K562 (cell line): ENCODE results near the gene FAM89B. TPM values are rescaled to one million over a fixed set of nuclear protein-coding genes. Genes with fewer than 3 reads are reported as not detected.
A peak's percentile ranks its signal among the peaks of the same experiment; 100 is the strongest.

Experiments
- ATAC-seq: fragments of 200-7000 bp; cut with Tn5 transposase; 3 replicates; pipeline ENCODE4 v1.9.1; 2020; ENCODE audit warnings: moderate library complexity
- BruUV-seq: library from RNA; stranded (reverse); fragments of 400-500 nt; replicated peaks from 2 replicates; lab custom pipeline; 2021; lab: Mats Ljungman, UMichigan
- CTCF ChIA-PET: fragments of 300-600 bp; formaldehyde crosslinking; extraction: SDS; loops from one replicate; lab custom pipeline; 2021; ENCODE audit warnings: low intra/inter-chr PET ratio; lab: Yijun Ruan, JAX
- POLR2A ChIA-PET: fragments of 300-600, 350-650 bp; sonication (Branson Sonifier 250); formaldehyde crosslinking; extraction: SDS; loops from one replicate; lab custom pipeline; 2021; ENCODE audit warnings: antibody characterized with exemption, inconsistent platforms; lab: Yijun Ruan, JAX
- DNase-seq, 4 experiments: peaks; one replicate each; pipeline versions ENCODE4 v3.0.0 to v3.0.0-alpha.2; 2011 to 2018; ENCODE audit warnings: low spot score in 3 of 4, mixed read lengths in 3 of 4; ENCODE audit errors: extremely low read depth in 1 of 4
- FAIRE-seq: peaks from 2 replicates; lab custom pipeline; 2011; peaks lifted over from hg19 to GRCh38; lab: Jason Lieb, UNC
- H2AFZ ChIP-seq: 2 replicates; pipeline ENCODE4 v1.6.0; 2011; ENCODE audit warnings: low read depth, low read length, control low read depth, inconsistent platforms
- H3K27ac ChIP-seq: fragments of 200-600 bp; 3 replicates; pipeline ENCODE4 v1.8.0; 2011; ENCODE audit warnings: low read depth, mild to moderate bottlenecking, control low read depth, inconsistent platforms, low read length, moderate library complexity, mixed read lengths; ENCODE audit errors: extremely low read depth
- H3K27me3 ChIP-seq, 2 experiments: fragments of 300-600 bp in 1 of 2; 2 replicates in 1 of 2; 3 replicates in 1 of 2; pipeline versions ENCODE4 v1.6.0 to v1.8.0; 2011; ENCODE audit warnings: inconsistent platforms in 2 of 2, low read length in 2 of 2, mild to moderate bottlenecking in 1 of 2, mixed read lengths in 1 of 2, moderate library complexity in 1 of 2; ENCODE audit not compliant: control insufficient read depth in 2 of 2, insufficient read depth in 2 of 2
- H3K36me3 ChIP-seq: fragments of 300-600 bp; 3 replicates; pipeline ENCODE4 v1.8.0; 2011; ENCODE audit warnings: mild to moderate bottlenecking, low read length, inconsistent platforms; ENCODE audit not compliant: control insufficient read depth, insufficient read depth
- H3K4me1 ChIP-seq, 2 experiments: fragments of 200-600 bp in 1 of 2; replicated peaks in 1 of 2; 2 replicates in 1 of 2; 3 replicates in 1 of 2; pipeline versions ENCODE4 v1.5.1 to v1.8.0; 2011; ENCODE audit warnings: inconsistent platforms in 2 of 2, low read length in 2 of 2, mild to moderate bottlenecking in 1 of 2, mixed read lengths in 1 of 2, moderate library complexity in 1 of 2; ENCODE audit not compliant: control insufficient read depth in 2 of 2, insufficient read depth in 2 of 2
- H3K4me2 ChIP-seq: 2 replicates; pipeline ENCODE4 v1.6.1; 2011; ENCODE audit warnings: low read length, control low read depth, inconsistent platforms, mixed read lengths; ENCODE audit not compliant: insufficient read depth
- H3K4me3 ChIP-seq: fragments of 200-600 bp; sonication (generic), shearing (Covaris generic); 2 replicates; pipeline ENCODE4 v1.5.1; 2016; ENCODE audit warnings: control low read depth, inconsistent platforms
- H3K79me2 ChIP-seq: fragments of 200-600 bp; 3 replicates; pipeline ENCODE4 v1.8.0; 2011; ENCODE audit warnings: low read length, inconsistent platforms; ENCODE audit not compliant: control insufficient read depth, insufficient read depth
- H3K9ac ChIP-seq, 2 experiments: 2 replicates each; pipeline versions ENCODE4 v1.6.0 to v1.6.1; 2011; ENCODE audit warnings: low read depth in 2 of 2, low read length in 2 of 2, control low read depth in 1 of 2, inconsistent platforms in 1 of 2, mild to moderate bottlenecking in 1 of 2, mixed read lengths in 1 of 2; ENCODE audit not compliant: insufficient read depth in 1 of 2
- H3K9me1 ChIP-seq: one replicate; pipeline ENCODE4 v1.6.0; 2011; ENCODE audit warnings: inconsistent platforms, mild to moderate bottlenecking, low read length, moderate library complexity; ENCODE audit not compliant: control insufficient read depth, insufficient read depth
- H3K9me3 ChIP-seq: replicated peaks from 2 replicates; pipeline ENCODE4 v1.5.1; 2011; ENCODE audit warnings: low read depth, low read length, inconsistent platforms; ENCODE audit not compliant: control insufficient read depth, insufficient read depth
- H4K20me1 ChIP-seq: replicated peaks from 2 replicates; pipeline ENCODE4 v1.6.1; 2011; ENCODE audit warnings: low read length, inconsistent platforms, mixed read lengths; ENCODE audit not compliant: control insufficient read depth, insufficient read depth
- BDP1 ChIP-seq: IDR thresholded peaks from 3 replicates; pipeline ENCODE4 v1.6.1; 2011; ENCODE audit not compliant: insufficient read length, insufficient read depth
- CTCFL ChIP-seq: IDR thresholded peaks from 2 replicates; pipeline ENCODE4 v1.6.1; 2011; ENCODE audit warnings: borderline replicate concordance, low read depth, mild to moderate bottlenecking, moderate library complexity, low read length; ENCODE audit not compliant: insufficient read depth, poor library complexity, severe bottlenecking
- ERF ChIP-seq: fragments of 450-650 bp; formaldehyde crosslinking; IDR thresholded peaks from 2 replicates; pipeline ENCODE4 v1.4.0; 2020; ENCODE audit warnings: mild to moderate bottlenecking, mixed read lengths
- HMG20A ChIP-seq: fragments of 450-650 bp; formaldehyde crosslinking; conservative IDR thresholded peaks from 2 replicates; pipeline ENCODE4 v1.4.0; 2020; ENCODE audit warnings: mild to moderate bottlenecking, mixed read lengths
- IRF1 ChIP-seq: sonication (generic); formaldehyde crosslinking; IDR thresholded peaks from 2 replicates; pipeline ENCODE4 v1.8.0; 2022; ENCODE audit warnings: missing genetic modification reagents, mild to moderate bottlenecking, borderline replicate concordance
- MYBL2 ChIP-seq, 2 experiments: fragments of 450-650 bp in 1 of 2; sonication (generic) in 1 of 2; formaldehyde crosslinking in 1 of 2; IDR thresholded peaks; 2 replicates each; pipeline versions ENCODE4 v1.6.1 to v1.8.1; 2017 to 2022; ENCODE audit warnings: borderline replicate concordance in 1 of 2, inconsistent platforms in 1 of 2, low read depth in 1 of 2, mild to moderate bottlenecking in 1 of 2, missing genetic modification reagents in 1 of 2, moderate library complexity in 1 of 2
- POLR2A ChIP-seq: fragments of 450-650 bp; conservative IDR thresholded peaks from 2 replicates; pipeline ENCODE4 v1.6.1; 2016
- SOX6 ChIP-seq: fragments of 450-650 bp; IDR thresholded peaks from 2 replicates; pipeline ENCODE4 v1.6.1; 2014; ENCODE audit warnings: mild to moderate bottlenecking
- TARDBP ChIP-seq: fragments of 450-650 bp; IDR thresholded peaks from 2 replicates; pipeline ENCODE4 v1.6.1; 2016
- ZNF316 ChIP-seq: fragments of 450-650 bp; IDR thresholded peaks from 2 replicates; pipeline ENCODE4 v1.6.1; 2016
- ZNF655 ChIP-seq: fragments of 250-450 bp; sonication (Bioruptor Pico); IDR thresholded peaks from 2 replicates; pipeline ENCODE4 v1.5.0; 2021
- WGBS: fragments of 100-300 bp; shearing (Covaris generic); methylation state at CpG from one replicate; pipeline ENCODE4 v1.1.6; 2016; ENCODE audit warnings: low coverage, mixed read lengths; ENCODE audit not compliant: insufficient coverage; ENCODE audit errors: missing lambda C conversion rate; 5-methylcytosine and 5-hydroxymethylcytosine counted together
- in situ Hi-C: fragments of 300-500 bp; cut with MboI; formaldehyde crosslinking; loops from 4 replicates; pipeline ENCODE4 v1.15.0; 2018; ENCODE audit warnings: inconsistent platforms, mixed read lengths
- intact Hi-C: fragments of 100-400 bp; cut with micrococcal nuclease; formaldehyde crosslinking; loops from 2 replicates; pipeline ENCODE4 v1.14.2; 2022
- polyA plus RNA-seq, 8 experiments: library from polyadenylated mRNA; depleted of rRNA in 4 of 8; stranded (reverse) in 5 of 8; unstranded in 3 of 8; fragments of >200 nt; fragmentation: Nextera tagmentation in 2 of 8; fragmentation: Illumina TruSeq in 1 of 8; extraction: Ambion mirVana in 2 of 8; extraction: Trizol in 1 of 8; gene quantifications; 2 replicates each; pipeline versions ENCODE4 v1.2.1 to v1.2.3, GENCODE V29; 2011 to 2014; ENCODE audit warnings: inconsistent platforms in 1 of 8, missing spikeins in 1 of 8
- total RNA-seq, 7 experiments: library from RNA; depleted of rRNA in 6 of 7; stranded (reverse); fragments of >200 nt in 6 of 7; fragmentation: Illumina TruSeq in 2 of 7; extraction: Trizol in 2 of 7; gene quantifications; 2 replicates each; pipeline versions ENCODE4 v1.2.1 to v1.2.3, GENCODE V29; 2011 to 2021; ENCODE audit warnings: low replicate concordance in 1 of 7
- TF ChIP-seq, protein P1 (sequence below): sonication (generic); formaldehyde crosslinking; IDR thresholded peaks from 2 replicates; pipeline ENCODE4 v1.8.0; 2022; ENCODE audit warnings: mild to moderate bottlenecking, missing genetic modification reagents
- TF ChIP-seq, protein P2 (sequence below): fragments of 250-450 bp; sonication (Bioruptor Pico); IDR thresholded peaks from 2 replicates; pipeline ENCODE4 v1.9.0; 2021; ENCODE audit warnings: mild to moderate bottlenecking, inconsistent platforms

The FAM89B gene
- total and polyA plus RNA-seq, 9 of the 15 experiments (the other 6 are each of a cell fraction or from before 2014, with no cell fraction given): 0.32 to 27.6 (median 11.9) TPM

DNA sequence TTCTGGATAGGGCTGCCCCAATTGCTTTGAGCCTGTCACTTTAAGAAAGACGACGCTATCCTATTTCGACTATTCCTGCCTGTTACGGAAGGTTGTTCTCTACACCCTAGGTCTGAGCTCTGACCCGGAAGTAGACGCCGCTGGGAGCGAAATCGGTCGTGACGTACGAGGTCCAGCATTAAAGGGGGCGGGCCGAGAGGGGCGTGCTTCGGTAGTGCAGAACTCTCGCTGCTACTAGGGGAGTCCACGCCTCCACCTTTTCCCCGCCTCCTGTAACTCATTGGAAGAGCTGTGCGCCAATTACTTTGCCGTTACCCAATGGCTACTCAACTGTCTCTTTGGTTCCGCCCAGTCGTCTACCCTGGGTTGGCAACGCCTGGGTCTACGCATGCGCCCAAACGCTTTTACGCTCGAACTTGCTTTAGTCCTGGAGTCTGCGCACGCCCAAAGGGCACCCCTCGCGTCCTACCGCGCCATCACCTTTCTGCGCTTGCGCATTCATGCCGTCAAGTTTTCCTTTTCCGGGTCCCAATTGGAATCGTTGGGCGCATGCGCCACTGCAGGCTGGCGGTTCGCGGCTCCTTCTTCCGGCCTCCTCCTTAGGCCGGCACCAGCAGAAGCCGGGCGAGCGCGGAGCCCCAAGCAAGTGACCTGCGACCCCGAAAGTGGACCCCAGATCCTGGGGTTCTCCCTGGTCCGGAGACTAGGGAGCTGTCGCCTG is 43.1 kb downstream of the FAM89B start, which contains the start of gene PCNX3:
PCNX3 (plus strand) TSS at position 548 of the 721 bp plus-strand sequence. CDS start 536 bp downstream, outside the sequence.
- peaks cover 65% of the 10 kb centered on the region for H3K79me2 ChIP-seq
- WGBS: under 1% methylated on average over 49 of the region's 55 CpGs
- H3K27me3 ChIP-seq: no peaks in the 10 kb centered on the region
- ChIA-PET CTCF (no interaction called here), POLR2A (interaction anchor here (0.6 to 2.0 kb wide), 24 partner anchors 8 to 496 kb away, joined by 3 to 18 read pairs (median 4); partner anchors contain the start of genes AP5B1, KCNK7, MALAT1 and ZNRD2)
- H3K4me1 ChIP-seq: peaks cover 28 to 78% of the 10 kb centered on the region in 2 experiments
- H3K4me3 ChIP-seq: peak within 1 kb of the TSS; percentile 94
- H3K36me3 ChIP-seq: peaks cover 49% of the 10 kb centered on the region; the same call in 2 of the 3 replicates
- peak within 1 kb of the TSS; percentile 74 for H3K27ac ChIP-seq
- peak within 1 kb of the TSS; percentile 85 to 97 for H3K9ac ChIP-seq
- intact Hi-C loops: loop anchor here (2.0 kb wide), 1 partner anchor 21 kb away; no protein-coding TSS in a partner anchor
- no peaks in the 10 kb centered on the region for H3K9me3 ChIP-seq
- no peaks in the 10 kb centered on the region; the same call in 1 of the 2 replicates for H4K20me1 ChIP-seq
- H2AFZ ChIP-seq: peak within 1 kb of the TSS; percentile 72
- peak; percentile 91 for ATAC-seq
- peak; percentile 100 for FAIRE-seq
- in situ Hi-C loops: no loop called here
- no peaks in the 10 kb centered on the region for H3K9me1 ChIP-seq
- DNase-seq: peak; percentile 97 to 100 (median 99)
- BruUV-seq: no TSS peak
- peak within 1 kb of the TSS; percentile 90 for H3K4me2 ChIP-seq
- TF ChIP-seq TARDBP (no peak), ZNF316 (no peak), BDP1 (no peak), SOX6 (no peak; the same call in 1 of the 2 replicates), ERF (CRISPR knock-in tag) (0 out of 2 replicates have a peak, but pooled peaks have one; percentile 63), MYBL2 (IDR thresholded peaks at IDR 0.05; ENCODE audit: low read depth) (no peak), MYBL2 (CRISPR knock-in tag; IDR thresholded peaks at IDR 0.05; ENCODE audit: borderline replicate concordance) (no peak), CTCFL (peak; percentile 10), HMG20A (CRISPR knock-in tag) (no peak), ZNF655 (CRISPR knock-in tag) (no peak), POLR2A (peak; percentile 84), IRF1 (CRISPR knock-in tag) (no peak)
- TF ChIP-seq, protein P1, sequence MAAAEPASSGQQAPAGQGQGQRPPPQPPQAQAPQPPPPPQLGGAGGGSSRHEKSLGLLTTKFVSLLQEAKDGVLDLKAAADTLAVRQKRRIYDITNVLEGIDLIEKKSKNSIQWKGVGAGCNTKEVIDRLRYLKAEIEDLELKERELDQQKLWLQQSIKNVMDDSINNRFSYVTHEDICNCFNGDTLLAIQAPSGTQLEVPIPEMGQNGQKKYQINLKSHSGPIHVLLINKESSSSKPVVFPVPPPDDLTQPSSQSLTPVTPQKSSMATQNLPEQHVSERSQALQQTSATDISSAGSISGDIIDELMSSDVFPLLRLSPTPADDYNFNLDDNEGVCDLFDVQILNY (CRISPR knock-in tag): no peak
- TF ChIP-seq, protein P2, sequence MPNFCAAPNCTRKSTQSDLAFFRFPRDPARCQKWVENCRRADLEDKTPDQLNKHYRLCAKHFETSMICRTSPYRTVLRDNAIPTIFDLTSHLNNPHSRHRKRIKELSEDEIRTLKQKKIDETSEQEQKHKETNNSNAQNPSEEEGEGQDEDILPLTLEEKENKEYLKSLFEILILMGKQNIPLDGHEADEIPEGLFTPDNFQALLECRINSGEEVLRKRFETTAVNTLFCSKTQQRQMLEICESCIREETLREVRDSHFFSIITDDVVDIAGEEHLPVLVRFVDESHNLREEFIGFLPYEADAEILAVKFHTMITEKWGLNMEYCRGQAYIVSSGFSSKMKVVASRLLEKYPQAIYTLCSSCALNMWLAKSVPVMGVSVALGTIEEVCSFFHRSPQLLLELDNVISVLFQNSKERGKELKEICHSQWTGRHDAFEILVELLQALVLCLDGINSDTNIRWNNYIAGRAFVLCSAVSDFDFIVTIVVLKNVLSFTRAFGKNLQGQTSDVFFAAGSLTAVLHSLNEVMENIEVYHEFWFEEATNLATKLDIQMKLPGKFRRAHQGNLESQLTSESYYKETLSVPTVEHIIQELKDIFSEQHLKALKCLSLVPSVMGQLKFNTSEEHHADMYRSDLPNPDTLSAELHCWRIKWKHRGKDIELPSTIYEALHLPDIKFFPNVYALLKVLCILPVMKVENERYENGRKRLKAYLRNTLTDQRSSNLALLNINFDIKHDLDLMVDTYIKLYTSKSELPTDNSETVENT: peak; percentile 32; the same call in 1 of the 2 replicates
